Smooth muscle cell (in vitro differentiated cells): ENCODE data around the gene RPS6KL1. TPM values are rescaled to one million over a fixed set of nuclear protein-coding genes. Genes with fewer than 3 reads are reported as not detected.

Experiments
- DNase-seq: peaks from one replicate; lab custom pipeline; 2025; ENCODE audit not compliant: unreplicated experiment; lab: John Stamatoyannopoulos, UW
- H2AFZ ChIP-seq: fragments of 200-600 bp; sonication (generic); 2 replicates; pipeline ENCODE4 v1.6.0; 2016; ENCODE audit warnings: antibody characterized with exemption, low read depth, mild to moderate bottlenecking
- H3F3A ChIP-seq: fragments of 200-600 bp; sonication (generic); 2 replicates; pipeline ENCODE4 v1.6.0; 2017; ENCODE audit warnings: antibody characterized with exemption, low read depth
- H3K27ac ChIP-seq: fragments of 200-600 bp; sonication (generic); 2 replicates; pipeline ENCODE4 v1.5.1; 2016; ENCODE audit warnings: low read depth, mild to moderate bottlenecking
- H3K27me3 ChIP-seq: fragments of 200-600 bp; sonication (generic); 2 replicates; pipeline ENCODE4 v1.6.1; 2016; ENCODE audit warnings: low read depth, mild to moderate bottlenecking
- H3K36me3 ChIP-seq: fragments of 200-600 bp; sonication (generic); 2 replicates; pipeline ENCODE4 v1.5.1; 2016; ENCODE audit warnings: low read depth
- H3K4me1 ChIP-seq: fragments of 200-600 bp; sonication (generic); 2 replicates; pipeline ENCODE4 v1.5.1; 2016; ENCODE audit warnings: low read depth
- H3K4me2 ChIP-seq: fragments of 200-600 bp; sonication (generic); 2 replicates; pipeline ENCODE4 v1.6.0; 2016; ENCODE audit warnings: mild to moderate bottlenecking
- H3K4me3 ChIP-seq: fragments of 200-600 bp; sonication (generic); 2 replicates; pipeline ENCODE4 v1.5.1; 2016; ENCODE audit warnings: mild to moderate bottlenecking
- H3K79me2 ChIP-seq: fragments of 200-600 bp; sonication (generic); 2 replicates; pipeline ENCODE4 v1.6.0; 2016; ENCODE audit warnings: low read depth, mild to moderate bottlenecking
- H3K9ac ChIP-seq: fragments of 200-600 bp; sonication (generic); 2 replicates; pipeline ENCODE4 v1.6.0; 2016; ENCODE audit warnings: low read depth
- H3K9me3 ChIP-seq: fragments of 200-600 bp; sonication (generic); replicated peaks from 2 replicates; pipeline ENCODE4 v1.5.1; 2016; ENCODE audit warnings: low read depth
- H4K20me1 ChIP-seq: fragments of 200-600 bp; sonication (generic); 2 replicates; pipeline ENCODE4 v1.6.0; 2016; ENCODE audit warnings: low read depth
- CTCF ChIP-seq: fragments of 200-600 bp; sonication (generic); IDR thresholded peaks from 2 replicates; pipeline ENCODE4 v1.5.1; 2017; ENCODE audit warnings: borderline replicate concordance, mild to moderate bottlenecking, antibody characterized with exemption; ENCODE audit not compliant: insufficient read depth, poor library complexity, severe bottlenecking
- WGBS: methylation state at CpG from one replicate; pipeline ENCODE4 v1.1.7; 2016; ENCODE audit warnings: low lambda C conversion rate; 5-methylcytosine and 5-hydroxymethylcytosine counted together
- polyA plus RNA-seq: library from polyadenylated mRNA; unstranded; fragments of >200 nt; fragmentation: Nextera tagmentation; extraction: Ambion mirVana; gene quantifications from 2 replicates; pipeline ENCODE4 v1.2.1, GENCODE V29; 2016
- total RNA-seq: library from RNA; depleted of rRNA; stranded (reverse); fragments of >200 nt; gene quantifications from 2 replicates; pipeline ENCODE4 v1.2.3, GENCODE V29; 2014

Gene RPS6KL1
- total and polyA plus RNA-seq, 2 experiments from 2014 or later, result not detected

- Histone ChIP-seq H2AFZ (no peak overlapping the region), H3K27ac (peak overlapping the region; percentile 12), H3F3A (peaks cover 15% of the 10 kb centered on the region), H3K36me3 (peaks cover 4% of the 10 kb centered on the region), H3K4me3 (no peak overlapping the region), H3K27me3 (no peaks in the 10 kb centered on the region), H3K4me2 (no peak overlapping the region), H3K9me3 (no peaks in the 10 kb centered on the region), H3K9ac (no peak overlapping the region), H3K4me1 (peaks cover 13% of the 10 kb centered on the region), H3K79me2 (peaks cover 64% of the 10 kb centered on the region), H4K20me1 (peaks cover 87% of the 10 kb centered on the region)
- no peak for DNase-seq
- no peak for TF ChIP-seq CTCF
- WGBS, result 55% methylated on average over 3 of the region's 3 CpGs
Measured at GRCh38 chr14:74886001-74886400, 37.1 kb downstream of the RPS6KL1 start.

- peaks cover 30% of the 10 kb centered on the region for H3F3A ChIP-seq
- peaks cover 52% of the 10 kb centered on the region for H4K20me1 ChIP-seq
- WGBS, result 3% methylated on average over 38 of the region's 49 CpGs
- no peaks in the 10 kb centered on the region for H3K27me3 ChIP-seq
- H3K79me2 ChIP-seq, result peaks cover 51% of the 10 kb centered on the region
- H3K4me1 ChIP-seq, result peaks cover 19% of the 10 kb centered on the region
- peak; percentile 55 for DNase-seq
- H3K27ac ChIP-seq, result peak overlapping the region; percentile 75
- H3K4me3 ChIP-seq, result peak overlapping the region; percentile 76
- peak overlapping the region; percentile 93 for H3K4me2 ChIP-seq
- no peaks in the 10 kb centered on the region for H3K9me3 ChIP-seq
- peak overlapping the region; percentile 25 for H2AFZ ChIP-seq
- no peaks in the 10 kb centered on the region for H3K36me3 ChIP-seq
- TF ChIP-seq CTCF, result no peak
- peak overlapping the region; percentile 87 for H3K9ac ChIP-seq
Measured at GRCh38 chr14:74882103-74882920, 40.7 kb downstream of the RPS6KL1 start.

- peak within 1 kb of the TSS; percentile 76 for H3K4me3 ChIP-seq
- DNase-seq, result peak; percentile 60
- peaks cover 19% of the 10 kb centered on the region for H3K4me1 ChIP-seq
- peaks cover 30% of the 10 kb centered on the region for H3F3A ChIP-seq
- peak within 1 kb of the TSS; percentile 87 for H3K9ac ChIP-seq
- no peaks in the 10 kb centered on the region for H3K36me3 ChIP-seq
- no peaks in the 10 kb centered on the region for H3K27me3 ChIP-seq
- TF ChIP-seq CTCF, result no peak
- peaks cover 44% of the 10 kb centered on the region for H4K20me1 ChIP-seq
- no peaks in the 10 kb centered on the region for H3K9me3 ChIP-seq
- WGBS, result 1% methylated on average over 38 of the region's 53 CpGs
- peak within 1 kb of the TSS; percentile 49 for H2AFZ ChIP-seq
- peak within 1 kb of the TSS; percentile 93 for H3K4me2 ChIP-seq
- peak within 1 kb of the TSS; percentile 75 for H3K27ac ChIP-seq
- H3K79me2 ChIP-seq, result peaks cover 43% of the 10 kb centered on the region
Measured at GRCh38 chr14:74881431-74882102, 41.5 kb downstream of the RPS6KL1 start, which contains the start of gene DLST. DLST (plus strand) TSS chr14:74881916; CDS start chr14:74881954, 38 bp downstream.
